HL-60 (cell line): ENCODE data around the gene LCA5L.
A peak's percentile ranks its signal among the peaks of the same experiment; 100 is the strongest.
"Not testable (repeated sequence)": the region's sequence is repeated elsewhere in the genome, so short reads cannot be mapped to it uniquely, and the experiment has no call there.

ENCODE experiments used
- DNase-seq, 2 experiments: peaks; one replicate each; pipeline ENCODE4 v3.0.0-alpha.2; 2010 to 2020; ENCODE audit warnings: low read depth in 1 of 2, low spot score in 1 of 2
- H3K27ac ChIP-seq: fragments of 250-450 bp; sonication (Bioruptor Pico); replicated peaks from 2 replicates; pipeline ENCODE4 v1.5.1; 2020; ENCODE audit warnings: mild to moderate bottlenecking, moderate library complexity
- H3K27me3 ChIP-seq: fragments of 250-450 bp; sonication (Bioruptor Pico); 2 replicates; pipeline ENCODE4 v1.5.1; 2021; ENCODE audit warnings: mild to moderate bottlenecking, moderate library complexity; ENCODE audit not compliant: insufficient read depth, poor library complexity, severe bottlenecking
- H3K4me3 ChIP-seq: replicated peaks from 2 replicates; pipeline ENCODE4 v1.5.1; 2011; ENCODE audit warnings: mild to moderate bottlenecking, control low read depth, low read length; ENCODE audit not compliant: insufficient read depth
- GABPA ChIP-seq: IDR thresholded peaks from 2 replicates; pipeline ENCODE4 v1.6.1; 2012; ENCODE audit warnings: low read depth
- POLR2AphosphoS5 ChIP-seq: IDR thresholded peaks from 2 replicates; pipeline ENCODE4 v1.6.1; 2012; ENCODE audit warnings: low read depth
- SPI1 ChIP-seq: IDR thresholded peaks from 2 replicates; pipeline ENCODE4 v1.6.1; 2012; ENCODE audit warnings: low read depth, mild to moderate bottlenecking, borderline replicate concordance
- TF ChIP-seq, protein P1 (sequence below): IDR thresholded peaks from one replicate; pipeline ENCODE4 v1.5.1; 2011; ENCODE audit warnings: low read length, control low read depth, inconsistent platforms; ENCODE audit not compliant: insufficient read depth
- TF ChIP-seq, protein P2 (sequence below): IDR thresholded peaks from 2 replicates; pipeline ENCODE4 v1.6.1; 2012; ENCODE audit warnings: low read depth; ENCODE audit not compliant: insufficient replicate concordance

LCA5L gene

DNA sequence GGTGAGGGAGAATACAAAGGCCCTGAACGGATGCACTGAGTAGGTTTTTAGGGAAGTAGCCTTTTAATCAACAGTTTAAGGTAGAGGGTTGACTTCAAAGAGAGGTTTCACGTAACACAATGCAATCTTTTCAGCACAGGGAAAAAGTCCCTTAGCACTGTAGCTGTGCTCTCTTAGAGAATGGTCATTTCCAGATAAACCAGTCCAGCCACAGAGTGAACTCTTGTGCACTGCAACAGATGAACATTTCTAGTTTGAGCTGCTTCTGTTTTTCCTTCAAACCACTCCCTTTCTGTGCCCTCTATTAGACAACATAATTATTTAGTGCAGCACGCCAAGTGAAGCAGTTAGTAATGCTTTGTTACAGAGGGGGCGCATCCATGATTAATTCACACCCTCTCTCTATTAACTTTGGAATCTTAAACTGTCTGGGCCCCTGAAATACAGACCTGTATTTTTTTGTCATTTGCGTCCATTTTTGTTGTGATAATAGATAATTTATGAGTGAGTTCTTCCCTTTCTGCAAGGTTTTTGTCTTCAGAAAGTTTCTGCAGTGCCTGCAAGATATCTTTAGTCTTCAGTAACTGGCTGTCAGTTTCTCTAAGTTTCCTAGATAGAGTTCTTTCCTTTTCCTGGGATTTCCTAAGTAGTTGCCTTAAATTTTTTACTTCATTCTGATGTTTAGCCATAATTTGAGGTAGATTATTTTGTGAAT, 22.9 kb downstream of the LCA5L start:
- H3K27ac ChIP-seq = no peak overlapping the region
- no peaks in the 10 kb centered on the region for H3K27me3 ChIP-seq
- no peak for DNase-seq
- TF ChIP-seq SPI1 = peak; percentile 17; the same call in 1 of the 2 replicates
- TF ChIP-seq, protein P1, sequence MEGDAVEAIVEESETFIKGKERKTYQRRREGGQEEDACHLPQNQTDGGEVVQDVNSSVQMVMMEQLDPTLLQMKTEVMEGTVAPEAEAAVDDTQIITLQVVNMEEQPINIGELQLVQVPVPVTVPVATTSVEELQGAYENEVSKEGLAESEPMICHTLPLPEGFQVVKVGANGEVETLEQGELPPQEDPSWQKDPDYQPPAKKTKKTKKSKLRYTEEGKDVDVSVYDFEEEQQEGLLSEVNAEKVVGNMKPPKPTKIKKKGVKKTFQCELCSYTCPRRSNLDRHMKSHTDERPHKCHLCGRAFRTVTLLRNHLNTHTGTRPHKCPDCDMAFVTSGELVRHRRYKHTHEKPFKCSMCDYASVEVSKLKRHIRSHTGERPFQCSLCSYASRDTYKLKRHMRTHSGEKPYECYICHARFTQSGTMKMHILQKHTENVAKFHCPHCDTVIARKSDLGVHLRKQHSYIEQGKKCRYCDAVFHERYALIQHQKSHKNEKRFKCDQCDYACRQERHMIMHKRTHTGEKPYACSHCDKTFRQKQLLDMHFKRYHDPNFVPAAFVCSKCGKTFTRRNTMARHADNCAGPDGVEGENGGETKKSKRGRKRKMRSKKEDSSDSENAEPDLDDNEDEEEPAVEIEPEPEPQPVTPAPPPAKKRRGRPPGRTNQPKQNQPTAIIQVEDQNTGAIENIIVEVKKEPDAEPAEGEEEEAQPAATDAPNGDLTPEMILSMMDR = no peak
- no peak for TF ChIP-seq GABPA
- TF ChIP-seq, protein P2, sequence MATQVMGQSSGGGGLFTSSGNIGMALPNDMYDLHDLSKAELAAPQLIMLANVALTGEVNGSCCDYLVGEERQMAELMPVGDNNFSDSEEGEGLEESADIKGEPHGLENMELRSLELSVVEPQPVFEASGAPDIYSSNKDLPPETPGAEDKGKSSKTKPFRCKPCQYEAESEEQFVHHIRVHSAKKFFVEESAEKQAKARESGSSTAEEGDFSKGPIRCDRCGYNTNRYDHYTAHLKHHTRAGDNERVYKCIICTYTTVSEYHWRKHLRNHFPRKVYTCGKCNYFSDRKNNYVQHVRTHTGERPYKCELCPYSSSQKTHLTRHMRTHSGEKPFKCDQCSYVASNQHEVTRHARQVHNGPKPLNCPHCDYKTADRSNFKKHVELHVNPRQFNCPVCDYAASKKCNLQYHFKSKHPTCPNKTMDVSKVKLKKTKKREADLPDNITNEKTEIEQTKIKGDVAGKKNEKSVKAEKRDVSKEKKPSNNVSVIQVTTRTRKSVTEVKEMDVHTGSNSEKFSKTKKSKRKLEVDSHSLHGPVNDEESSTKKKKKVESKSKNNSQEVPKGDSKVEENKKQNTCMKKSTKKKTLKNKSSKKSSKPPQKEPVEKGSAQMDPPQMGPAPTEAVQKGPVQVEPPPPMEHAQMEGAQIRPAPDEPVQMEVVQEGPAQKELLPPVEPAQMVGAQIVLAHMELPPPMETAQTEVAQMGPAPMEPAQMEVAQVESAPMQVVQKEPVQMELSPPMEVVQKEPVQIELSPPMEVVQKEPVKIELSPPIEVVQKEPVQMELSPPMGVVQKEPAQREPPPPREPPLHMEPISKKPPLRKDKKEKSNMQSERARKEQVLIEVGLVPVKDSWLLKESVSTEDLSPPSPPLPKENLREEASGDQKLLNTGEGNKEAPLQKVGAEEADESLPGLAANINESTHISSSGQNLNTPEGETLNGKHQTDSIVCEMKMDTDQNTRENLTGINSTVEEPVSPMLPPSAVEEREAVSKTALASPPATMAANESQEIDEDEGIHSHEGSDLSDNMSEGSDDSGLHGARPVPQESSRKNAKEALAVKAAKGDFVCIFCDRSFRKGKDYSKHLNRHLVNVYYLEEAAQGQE = no peak
- no peak for TF ChIP-seq POLR2AphosphoS5
- H3K4me3 ChIP-seq = no peak overlapping the region

DNA sequence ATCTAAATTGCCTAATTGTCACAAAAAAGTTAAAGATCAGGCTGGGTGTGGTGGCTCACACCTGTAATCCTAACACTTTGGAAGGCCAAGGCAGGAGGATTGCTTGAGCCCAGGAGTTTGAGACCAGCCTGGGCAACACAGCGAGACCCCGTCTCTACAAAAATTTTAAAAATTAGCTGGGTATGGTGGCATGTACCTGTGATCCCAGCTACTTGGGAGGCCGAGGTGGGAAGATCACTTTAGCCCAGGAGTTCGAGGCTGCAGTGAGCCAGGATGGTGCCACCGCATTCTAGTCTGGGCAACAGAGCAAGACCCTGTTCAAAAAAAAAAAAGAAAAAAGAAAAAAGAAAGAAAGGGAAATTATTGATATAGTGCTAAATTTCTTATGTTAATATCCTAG, 26.4 kb downstream of the LCA5L start:
- not testable (repeated sequence) for H3K4me3 ChIP-seq, H3K27ac ChIP-seq, DNase-seq, H3K27me3 ChIP-seq

DNA sequence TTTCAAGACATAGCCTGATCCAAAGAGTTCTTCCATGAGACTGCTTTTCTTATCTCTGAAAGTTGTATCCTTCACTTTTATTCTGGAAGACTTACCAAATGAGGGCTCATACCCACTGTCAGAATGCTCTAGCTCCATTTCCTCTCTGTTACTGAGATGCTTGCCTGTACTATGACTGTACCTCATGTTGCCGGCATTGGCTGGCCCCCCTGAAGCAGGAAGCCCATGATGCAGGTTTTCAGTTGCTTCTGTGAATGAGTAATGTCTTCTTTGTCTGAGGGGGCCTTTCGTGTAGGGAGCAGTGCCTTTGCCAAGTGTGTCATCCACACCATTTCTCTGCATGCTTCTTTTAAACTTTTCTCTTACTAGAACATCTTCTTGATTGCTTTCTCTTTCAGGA, 39.5 kb downstream of the LCA5L start:
- Histone ChIP-seq H3K27me3 (no peaks in the 10 kb centered on the region), H3K4me3 (no peak overlapping the region), H3K27ac (no peak overlapping the region)
- no peak for DNase-seq
- TF ChIP-seq, protein P1 = no peak
- no peak for TF ChIP-seq GABPA
- TF ChIP-seq, protein P2 = no peak
- no peak for TF ChIP-seq POLR2AphosphoS5
- TF ChIP-seq SPI1 = no peak

DNA sequence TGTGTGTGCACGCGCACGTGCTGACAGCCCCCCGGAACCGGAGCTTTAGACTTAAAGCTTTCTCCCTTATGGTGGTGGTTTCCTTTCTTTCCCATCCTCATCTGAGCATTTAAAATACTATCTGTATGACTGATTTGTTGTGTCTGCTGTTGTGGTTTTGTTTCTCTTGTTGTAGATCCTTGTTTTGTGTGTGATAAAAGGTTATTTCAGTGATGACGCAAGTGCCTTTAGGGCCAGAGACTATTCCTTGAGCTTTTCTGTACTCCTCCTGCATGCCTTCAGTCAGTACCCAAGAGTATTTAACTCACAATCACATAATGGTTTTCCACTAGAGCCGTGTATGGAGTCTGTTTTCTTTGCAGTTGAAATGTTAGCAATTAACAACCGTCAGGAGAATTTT, 45.4 kb downstream of the LCA5L start:
- TF ChIP-seq SPI1 (no peak), POLR2AphosphoS5 (no peak), GABPA (no peak)
- TF ChIP-seq, protein P2 = no peak
- TF ChIP-seq, protein P1 = no peak
- Histone ChIP-seq H3K27ac (no peak overlapping the region), H3K27me3 (no peaks in the 10 kb centered on the region), H3K4me3 (no peak overlapping the region)
- DNase-seq = no peak
